Measurements from ENCODE around the gene NOC3L.

NOC3L gene

GRCh38 chr10:94307046-94307615, 55.6 kb downstream of the NOC3L start:
- H3K4me3 ChIP-seq (ENCODE audit: low read length) = no peak overlapping the region
- DNase-seq (ENCODE audit: low read depth) = peak; percentile 29
- TF ChIP-seq CTCF (conservative IDR thresholded peaks at IDR 0.05; ENCODE audit: low read length) = no peak

- no peak overlapping the region for H3K4me3 ChIP-seq (ENCODE audit: low read length)
- no peak for TF ChIP-seq CTCF (conservative IDR thresholded peaks at IDR 0.05; ENCODE audit: low read length)
- DNase-seq (ENCODE audit: low read depth) = no peak
Observed at GRCh38 chr10:94303929-94304328, 58.8 kb downstream of the NOC3L start.

- DNase-seq (ENCODE audit: low read depth) = no peak
- H3K4me3 ChIP-seq (ENCODE audit: low read length) = no peak overlapping the region
- no peak for TF ChIP-seq CTCF (conservative IDR thresholded peaks at IDR 0.05; ENCODE audit: low read length)
Observed at GRCh38 chr10:94300042-94300441, 62.7 kb downstream of the NOC3L start.

- no peak overlapping the region for H3K4me3 ChIP-seq (ENCODE audit: low read length)
- DNase-seq (ENCODE audit: low read depth) = peak; percentile 78
- no peak for TF ChIP-seq CTCF (conservative IDR thresholded peaks at IDR 0.05; ENCODE audit: low read length)
Observed at GRCh38 chr10:94299417-94299816, 63.3 kb downstream of the NOC3L start.

- no peak for DNase-seq (ENCODE audit: low read depth)
- TF ChIP-seq CTCF (conservative IDR thresholded peaks at IDR 0.05; ENCODE audit: low read length) = no peak
Observed at GRCh38 chr10:94294168-94294567, 68.6 kb downstream of the NOC3L start.

GRCh38 chr10:94293354-94293753, 69.4 kb downstream of the NOC3L start:
- peak; percentile 41 for DNase-seq (ENCODE audit: low read depth)
- no peak overlapping the region for H3K4me3 ChIP-seq (ENCODE audit: low read length)
- TF ChIP-seq CTCF (conservative IDR thresholded peaks at IDR 0.05; ENCODE audit: low read length) = no peak

More at GRCh38 chr10:94294168-94294567, 68.6 kb downstream of the NOC3L start:
- no peak overlapping the region for H3K4me3 ChIP-seq (ENCODE audit: low read length)

- H3K4me3 ChIP-seq (ENCODE audit: low read length) = no peak overlapping the region
- no peak for TF ChIP-seq CTCF (conservative IDR thresholded peaks at IDR 0.05; ENCODE audit: low read length)
- peak; percentile 86 for DNase-seq (ENCODE audit: low read depth)
Observed at GRCh38 chr10:94292434-94293090, 70.2 kb downstream of the NOC3L start.
